ENCODE data around the gene TASOR2. TPM values are rescaled to one million over a fixed set of nuclear protein-coding genes. Genes with fewer than 3 reads are reported as not detected.

Gene TASOR2
- total and polyA plus RNA-seq, 9 of the 15 experiments (the other 6 are each of a cell fraction or from before 2014, with no cell fraction given), result 12.7 to 75.3 (median 52.3) TPM

GRCh38 chr10:5666008-5666840 is 18.4 kb upstream of the TASOR2 start, which contains the start of gene ASB13 (continued):
- TF ChIP-seq ZBTB49 (CRISPR knock-in tag; IDR thresholded peaks at IDR 0.05; ENCODE audit: borderline replicate concordance) (no peak), ZNF77 (CRISPR knock-in tag; IDR thresholded peaks at IDR 0.05) (no peak), HSF4 (CRISPR knock-in tag; IDR thresholded peaks at IDR 0.05; ENCODE audit: borderline replicate concordance) (no peak), ZNF695 (CRISPR knock-in tag; IDR thresholded peaks at IDR 0.05) (no peak), ZC3H8 (IDR thresholded peaks at IDR 0.05) (no peak), MTA2 (IDR thresholded peaks at IDR 0.05; ENCODE audit: low read depth) (no peak), FOXP1 (CRISPR knock-in tag; IDR thresholded peaks at IDR 0.05) (peak; percentile 39; the same call in 1 of the 2 replicates), ZNF3 (CRISPR knock-in tag; IDR thresholded peaks at IDR 0.05) (no peak), CBFB (CRISPR knock-in tag; IDR thresholded peaks at IDR 0.05) (no peak), HDGF (IDR thresholded peaks at IDR 0.05) (no peak), EGR1 (conservative IDR thresholded peaks at IDR 0.05) (peak; percentile 75), ZNF655 (CRISPR knock-in tag; IDR thresholded peaks at IDR 0.05) (no peak), SAP30 (IDR thresholded peaks at IDR 0.05; ENCODE audit: borderline replicate concordance, insufficient read depth, low read depth, low read length, poor library complexity, severe bottlenecking) (peak; percentile 24), NR3C1 (CRISPR knock-in tag; IDR thresholded peaks at IDR 0.05) (no peak), SNRNP70 (optimal IDR thresholded peaks at IDR 0.05; ENCODE audit: low read depth, low read length) (no peak), PRDM10 (IDR thresholded peaks at IDR 0.05; ENCODE audit: partially characterized antibody) (no peak)
- TF ChIP-seq, protein P1, sequence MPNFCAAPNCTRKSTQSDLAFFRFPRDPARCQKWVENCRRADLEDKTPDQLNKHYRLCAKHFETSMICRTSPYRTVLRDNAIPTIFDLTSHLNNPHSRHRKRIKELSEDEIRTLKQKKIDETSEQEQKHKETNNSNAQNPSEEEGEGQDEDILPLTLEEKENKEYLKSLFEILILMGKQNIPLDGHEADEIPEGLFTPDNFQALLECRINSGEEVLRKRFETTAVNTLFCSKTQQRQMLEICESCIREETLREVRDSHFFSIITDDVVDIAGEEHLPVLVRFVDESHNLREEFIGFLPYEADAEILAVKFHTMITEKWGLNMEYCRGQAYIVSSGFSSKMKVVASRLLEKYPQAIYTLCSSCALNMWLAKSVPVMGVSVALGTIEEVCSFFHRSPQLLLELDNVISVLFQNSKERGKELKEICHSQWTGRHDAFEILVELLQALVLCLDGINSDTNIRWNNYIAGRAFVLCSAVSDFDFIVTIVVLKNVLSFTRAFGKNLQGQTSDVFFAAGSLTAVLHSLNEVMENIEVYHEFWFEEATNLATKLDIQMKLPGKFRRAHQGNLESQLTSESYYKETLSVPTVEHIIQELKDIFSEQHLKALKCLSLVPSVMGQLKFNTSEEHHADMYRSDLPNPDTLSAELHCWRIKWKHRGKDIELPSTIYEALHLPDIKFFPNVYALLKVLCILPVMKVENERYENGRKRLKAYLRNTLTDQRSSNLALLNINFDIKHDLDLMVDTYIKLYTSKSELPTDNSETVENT (CRISPR knock-in tag; IDR thresholded peaks at IDR 0.05), result no peak

All from K562 (cell line).